Stimulated activated memory B cell treated with anti-CD40 and anti-IgM and Interleukin-4, amounts not matched to agents 10 μg/mL and 1 μg/mL and 100 μg/mL, for 72 hours (primary cell): ENCODE results near the gene SIGLEC10.
A peak's percentile ranks its signal among the peaks of the same experiment; 100 is the strongest.
"Not testable (repeated sequence)": the region's sequence is repeated elsewhere in the genome, so short reads cannot be mapped to it uniquely, and the experiment has no call there.

Experiments
- ATAC-seq: fragments of 150-1000 bp; cut with Tn5 transposase; 2 replicates; pipeline ENCODE4 v1.10.0; 2021
- H3K27ac Mint-ChIP-seq: one replicate; pipeline ENCODE4 v1.8.0; 2022; ENCODE audit warnings: mild to moderate bottlenecking, mixed read lengths
- H3K27me3 Mint-ChIP-seq: one replicate; pipeline ENCODE4 v1.8.0; 2022; ENCODE audit warnings: mixed read lengths
- H3K36me3 Mint-ChIP-seq: one replicate; pipeline ENCODE4 v1.8.0; 2022; ENCODE audit warnings: mixed read lengths
- H3K4me1 Mint-ChIP-seq: one replicate; pipeline ENCODE4 v1.8.0; 2022; ENCODE audit warnings: mixed read lengths
- H3K4me3 Mint-ChIP-seq: one replicate; pipeline ENCODE4 v1.8.0; 2022; ENCODE audit warnings: mild to moderate bottlenecking, moderate library complexity, mixed read lengths
- H3K9me3 Mint-ChIP-seq: one replicate; pipeline ENCODE4 v1.8.0; 2022; ENCODE audit warnings: mixed read lengths

SIGLEC10 gene

DNA sequence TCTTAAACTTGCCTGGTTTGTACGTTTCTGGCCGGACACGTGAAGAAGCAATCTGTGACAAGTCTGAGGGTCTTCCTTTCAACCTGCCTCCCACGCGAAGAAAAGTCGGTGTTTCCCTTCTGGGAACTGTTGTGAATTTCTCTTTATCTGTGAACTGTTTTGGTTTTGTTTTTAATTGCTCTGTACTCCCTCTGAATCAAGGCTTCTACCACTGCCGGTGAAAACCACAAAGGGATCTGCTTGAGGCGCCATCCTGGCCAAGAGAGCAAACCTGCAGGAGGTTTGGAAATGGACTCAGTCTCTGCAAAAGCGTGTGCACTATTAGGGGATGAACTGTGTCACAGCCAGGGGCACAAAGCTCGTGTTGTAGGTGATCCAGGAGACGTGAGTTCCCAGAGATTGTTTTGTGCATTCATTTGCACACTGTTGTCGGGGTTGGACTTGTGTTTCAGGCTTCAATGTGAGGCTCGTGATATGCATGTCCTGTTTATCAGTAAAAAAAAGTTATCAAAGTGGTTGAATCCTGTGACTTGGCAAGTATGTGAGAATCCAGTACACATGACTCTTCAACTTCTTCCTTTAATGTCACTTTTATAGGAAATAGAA, 31.1 kb upstream of the SIGLEC10 start:
- H3K27ac Mint-ChIP-seq = peak overlapping the region; percentile 17
- H3K9me3 Mint-ChIP-seq = peaks cover 7% of the 10 kb centered on the region
- H3K4me1 Mint-ChIP-seq = peaks cover 6% of the 10 kb centered on the region
- peak overlapping the region; percentile 38 for H3K4me3 Mint-ChIP-seq
- H3K27me3 Mint-ChIP-seq = peaks cover 44% of the 10 kb centered on the region
- no peaks in the 10 kb centered on the region for H3K36me3 Mint-ChIP-seq
- ATAC-seq = no peak

DNA sequence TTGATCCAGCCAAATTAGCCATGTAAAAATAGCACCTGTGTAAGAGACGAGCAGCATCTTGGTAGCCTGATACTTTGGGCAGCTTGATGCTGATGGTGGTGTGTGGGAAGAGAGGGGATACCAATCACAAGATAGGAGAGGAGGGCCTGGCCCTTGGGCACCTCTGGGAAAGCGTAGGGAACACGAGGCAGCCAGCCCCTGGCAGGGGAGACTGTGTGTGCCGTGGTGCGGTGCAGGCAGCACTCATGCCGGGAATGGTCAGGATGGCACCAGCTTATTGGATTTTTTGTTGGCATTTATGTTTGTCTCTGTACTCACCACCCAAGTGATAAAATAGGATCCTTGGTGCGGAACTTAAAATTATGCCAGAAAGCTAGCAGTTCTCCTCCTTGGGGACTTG, 30.6 kb upstream of the SIGLEC10 start:
- Mint-ChIP-seq H3K27me3 (peaks cover 40% of the 10 kb centered on the region), H3K27ac (peak overlapping the region; percentile 17), H3K4me1 (peaks cover 11% of the 10 kb centered on the region), H3K9me3 (peaks cover 7% of the 10 kb centered on the region), H3K4me3 (no peak overlapping the region), H3K36me3 (no peaks in the 10 kb centered on the region)
- ATAC-seq = no peak

DNA sequence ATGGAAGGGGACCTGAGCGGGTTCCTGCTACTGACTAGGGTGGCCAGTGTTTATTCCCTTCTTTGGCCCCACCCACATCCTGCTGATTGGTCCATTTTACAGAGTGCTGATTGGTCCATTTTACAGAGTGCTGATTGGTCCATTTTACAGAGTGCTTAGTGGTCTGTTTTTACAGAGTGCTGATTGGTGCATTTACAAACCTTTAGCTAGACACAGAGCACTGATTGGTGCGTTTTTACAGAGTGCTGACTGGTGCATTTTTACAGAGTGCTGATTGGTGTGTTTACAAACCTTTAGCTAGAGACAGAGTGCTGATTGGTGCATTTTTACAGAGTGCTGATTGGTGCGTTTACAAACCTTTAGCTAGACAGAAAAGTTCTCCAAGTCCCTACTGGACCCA, 30.1 kb upstream of the SIGLEC10 start:
- H3K4me3 Mint-ChIP-seq, H3K9me3 Mint-ChIP-seq, H3K36me3 Mint-ChIP-seq, H3K27ac Mint-ChIP-seq, ATAC-seq: not testable (repeated sequence)
- H3K4me1 Mint-ChIP-seq = peaks cover 16% of the 10 kb centered on the region
- H3K27me3 Mint-ChIP-seq = peaks cover 36% of the 10 kb centered on the region

DNA sequence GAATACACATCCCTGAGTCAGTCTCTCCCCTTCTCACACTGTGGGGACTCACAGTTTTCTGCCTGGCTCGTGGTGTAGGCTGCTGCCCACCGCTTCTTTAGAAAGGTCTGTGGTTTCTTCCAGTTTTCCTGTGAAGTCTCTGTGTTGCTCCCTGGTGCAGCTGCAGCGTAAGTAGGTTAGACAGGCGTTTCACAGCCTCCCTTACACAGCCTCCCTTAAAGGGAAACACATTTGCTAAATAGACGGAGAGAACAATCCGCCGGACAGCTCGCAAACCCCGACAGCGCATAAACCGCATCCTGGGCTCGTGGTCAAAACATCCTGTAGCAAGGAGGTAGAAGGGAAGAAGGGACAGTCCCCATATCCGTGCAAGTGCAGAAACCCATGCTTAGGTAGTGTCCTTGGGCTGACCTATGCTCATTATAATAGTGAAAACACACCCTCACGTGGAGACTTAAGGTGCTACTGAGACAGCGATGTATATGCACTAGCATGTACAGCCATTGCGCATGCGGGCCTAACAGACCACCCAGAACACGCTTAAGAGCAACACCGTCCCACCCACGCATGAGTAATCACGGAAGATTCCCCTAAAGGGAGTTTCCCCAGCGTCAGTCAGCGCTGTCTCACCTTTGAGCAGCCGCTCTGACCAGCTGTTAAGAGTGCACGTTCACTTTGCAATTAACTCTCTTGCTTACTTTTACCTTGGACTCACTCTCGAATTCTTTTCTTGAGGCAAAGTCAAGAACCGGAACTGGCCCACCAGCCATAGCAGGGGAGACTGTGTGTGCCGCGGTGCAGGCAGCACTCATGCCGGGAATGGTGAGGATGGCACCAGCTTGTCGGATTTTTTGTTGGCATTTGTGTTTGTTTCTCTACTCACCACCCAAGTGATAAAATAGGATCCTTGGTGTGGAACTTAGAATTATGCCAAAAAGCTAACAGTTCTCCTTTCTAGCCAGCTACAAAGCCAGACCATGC, 24.3 kb upstream of the SIGLEC10 start:
- Mint-ChIP-seq H3K36me3 (no peaks in the 10 kb centered on the region), H3K27me3 (peaks cover 11% of the 10 kb centered on the region), H3K4me3 (peak overlapping the region; percentile 77), H3K27ac (peak overlapping the region; percentile 93), H3K4me1 (peaks cover 45% of the 10 kb centered on the region), H3K9me3 (no peaks in the 10 kb centered on the region)
- ATAC-seq = peak; percentile 97

DNA sequence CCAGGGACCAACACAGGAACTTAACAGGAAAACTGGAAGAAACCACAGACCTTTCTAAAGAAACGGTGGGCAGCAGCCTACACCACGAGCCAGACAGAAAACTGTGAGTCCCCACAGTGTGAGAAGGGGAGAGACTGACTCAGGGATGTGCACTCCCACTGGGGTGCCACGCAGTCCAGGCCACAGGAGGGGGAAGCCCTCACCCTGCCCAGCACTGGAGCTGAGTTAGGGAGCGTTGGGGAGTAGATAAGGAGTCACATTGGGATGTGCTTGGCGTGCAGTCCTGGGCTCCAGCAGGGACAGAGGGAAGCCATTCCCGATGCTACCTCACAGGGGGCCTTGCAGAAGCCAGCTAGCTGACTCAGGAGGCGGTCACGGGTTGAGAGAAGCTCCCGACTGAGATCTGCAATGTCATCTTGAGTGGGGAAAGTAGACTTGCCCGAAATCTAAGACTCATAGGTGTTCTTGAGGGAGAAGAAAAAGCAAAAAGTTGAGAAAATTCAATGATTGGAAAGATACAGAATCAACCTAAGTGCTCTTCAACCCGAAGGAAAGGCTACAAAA, 23.5 kb upstream of the SIGLEC10 start:
- Mint-ChIP-seq H3K27ac (peak overlapping the region; percentile 93), H3K36me3 (no peaks in the 10 kb centered on the region), H3K27me3 (peaks cover 8% of the 10 kb centered on the region), H3K4me3 (peak overlapping the region; percentile 77), H3K4me1 (peaks cover 45% of the 10 kb centered on the region), H3K9me3 (no peaks in the 10 kb centered on the region)
- peak; percentile 57 for ATAC-seq

DNA sequence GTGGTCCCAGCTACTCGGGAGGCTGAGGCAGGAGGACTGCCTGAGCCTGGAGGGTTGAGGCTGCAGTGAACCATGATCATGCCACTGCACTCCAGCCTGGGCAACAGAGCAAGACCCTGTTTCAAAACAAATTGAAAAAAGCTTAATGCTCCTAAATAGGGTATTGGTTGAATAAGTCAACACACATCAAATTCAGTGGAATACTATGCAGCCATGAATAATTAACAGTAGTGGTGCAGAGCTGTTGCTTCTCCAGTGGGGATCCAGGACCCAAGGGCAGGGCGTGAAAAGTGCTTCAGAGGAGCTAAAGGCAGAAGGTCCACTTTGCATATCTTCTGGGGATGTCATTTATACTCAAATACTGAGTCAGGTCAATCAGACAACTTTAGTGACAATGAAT, 22.6 kb upstream of the SIGLEC10 start:
- H3K27ac Mint-ChIP-seq = peak overlapping the region; percentile 93
- peaks cover 8% of the 10 kb centered on the region for H3K27me3 Mint-ChIP-seq
- H3K36me3 Mint-ChIP-seq = no peaks in the 10 kb centered on the region
- ATAC-seq = no peak
- H3K4me1 Mint-ChIP-seq = peaks cover 45% of the 10 kb centered on the region
- H3K9me3 Mint-ChIP-seq = no peaks in the 10 kb centered on the region
- no peak overlapping the region for H3K4me3 Mint-ChIP-seq

DNA sequence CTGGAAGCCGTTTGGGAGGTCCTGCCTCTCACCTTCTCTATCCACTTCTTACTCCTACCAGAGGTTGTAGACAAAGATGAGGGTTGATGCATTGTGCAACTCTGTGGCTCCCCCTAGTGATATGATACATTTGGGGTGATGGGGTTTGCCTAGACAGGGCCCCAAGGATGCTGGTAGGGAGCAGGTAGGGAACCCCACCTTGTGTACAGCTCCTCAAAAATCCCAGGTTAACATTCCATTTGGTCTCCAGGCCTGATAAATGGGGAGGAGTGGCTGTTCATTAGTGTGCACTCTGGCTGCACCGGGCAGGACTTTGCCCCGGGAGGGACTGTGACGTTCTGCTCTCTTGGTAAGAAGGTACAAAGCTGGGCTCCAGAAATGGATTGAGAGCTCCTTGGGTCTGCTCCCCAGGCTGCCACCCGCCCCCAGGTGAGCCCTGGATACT, 21.6 kb upstream of the SIGLEC10 start:
- ATAC-seq = no peak

DNA sequence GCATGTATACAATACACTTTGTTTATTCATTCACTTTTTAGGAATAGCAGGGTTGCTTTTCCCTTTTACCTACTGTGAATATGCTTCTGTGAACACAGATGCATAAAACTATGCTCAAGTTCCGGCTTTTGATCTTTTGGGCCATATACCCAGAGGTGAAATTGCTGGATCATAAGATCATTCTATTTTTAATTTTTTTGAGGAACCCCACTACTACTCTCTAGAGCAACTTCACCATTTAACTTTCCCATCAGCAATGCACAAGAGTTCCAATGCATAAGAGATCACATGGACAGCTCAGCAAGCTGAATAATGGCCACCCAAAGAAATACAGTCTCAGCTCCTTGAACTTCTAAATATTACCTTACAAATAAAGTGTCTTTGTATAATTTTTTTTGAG, 17.0 kb upstream of the SIGLEC10 start:
- Mint-ChIP-seq H3K4me3 (no peak overlapping the region), H3K4me1 (peaks cover 7% of the 10 kb centered on the region), H3K36me3 (no peaks in the 10 kb centered on the region), H3K27ac (peak overlapping the region; percentile 17), H3K9me3 (no peaks in the 10 kb centered on the region), H3K27me3 (peaks cover 8% of the 10 kb centered on the region)
- ATAC-seq = no peak

More for the DNA sequence above, 21.6 kb upstream of the SIGLEC10 start:
- H3K4me3 Mint-ChIP-seq = no peak overlapping the region
- H3K9me3 Mint-ChIP-seq = no peaks in the 10 kb centered on the region
- H3K27me3 Mint-ChIP-seq = peaks cover 8% of the 10 kb centered on the region
- no peak overlapping the region for H3K27ac Mint-ChIP-seq
- H3K36me3 Mint-ChIP-seq = no peaks in the 10 kb centered on the region
- peaks cover 45% of the 10 kb centered on the region for H3K4me1 Mint-ChIP-seq

DNA sequence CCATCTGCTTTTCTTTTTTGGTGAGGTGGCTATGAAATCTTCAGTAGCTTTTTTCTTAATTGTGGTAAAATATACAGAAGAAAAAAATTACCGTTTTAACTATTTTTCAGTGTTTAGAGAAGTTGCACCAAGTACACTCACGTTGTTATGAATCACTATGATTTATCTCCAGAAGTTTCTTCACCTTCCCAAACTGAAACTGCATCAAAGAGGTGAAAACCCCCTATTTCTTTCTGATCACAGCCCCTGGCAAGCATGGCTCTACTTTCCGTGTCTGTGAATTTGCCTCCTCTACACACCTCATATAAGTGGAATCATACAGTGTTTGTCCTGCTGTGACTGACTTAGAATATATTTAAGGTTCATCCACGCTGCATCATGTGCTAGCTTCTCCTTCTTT, 15.6 kb upstream of the SIGLEC10 start:
- no peaks in the 10 kb centered on the region for H3K36me3 Mint-ChIP-seq
- no peak for ATAC-seq
- no peak overlapping the region for H3K27ac Mint-ChIP-seq
- H3K27me3 Mint-ChIP-seq = peaks cover 7% of the 10 kb centered on the region
- no peak overlapping the region for H3K4me3 Mint-ChIP-seq
- H3K9me3 Mint-ChIP-seq = no peaks in the 10 kb centered on the region
- no peaks in the 10 kb centered on the region for H3K4me1 Mint-ChIP-seq

DNA sequence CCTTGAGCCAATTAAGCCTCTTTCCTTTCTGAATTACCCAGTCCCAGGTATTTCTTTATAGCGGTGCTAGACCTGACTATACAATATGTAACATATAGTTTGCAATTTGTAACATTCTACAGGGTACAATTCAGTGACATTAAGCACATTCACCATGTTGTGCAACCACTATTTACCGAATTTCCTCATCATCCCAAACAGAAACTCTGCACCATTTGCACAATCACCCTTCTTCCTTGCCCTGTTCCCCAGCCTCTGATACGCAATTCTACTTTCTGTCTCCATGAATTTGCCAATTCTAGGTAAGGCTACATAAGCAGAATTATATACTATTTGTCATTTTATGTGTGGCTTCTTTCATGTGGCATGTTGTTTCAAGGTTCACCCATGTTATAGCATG, 13.7 kb upstream of the SIGLEC10 start:
- no peaks in the 10 kb centered on the region for H3K4me1 Mint-ChIP-seq
- no peaks in the 10 kb centered on the region for H3K9me3 Mint-ChIP-seq
- no peaks in the 10 kb centered on the region for H3K36me3 Mint-ChIP-seq
- no peak overlapping the region for H3K27ac Mint-ChIP-seq
- H3K27me3 Mint-ChIP-seq = peaks cover 5% of the 10 kb centered on the region
- no peak for ATAC-seq
- H3K4me3 Mint-ChIP-seq = no peak overlapping the region

DNA sequence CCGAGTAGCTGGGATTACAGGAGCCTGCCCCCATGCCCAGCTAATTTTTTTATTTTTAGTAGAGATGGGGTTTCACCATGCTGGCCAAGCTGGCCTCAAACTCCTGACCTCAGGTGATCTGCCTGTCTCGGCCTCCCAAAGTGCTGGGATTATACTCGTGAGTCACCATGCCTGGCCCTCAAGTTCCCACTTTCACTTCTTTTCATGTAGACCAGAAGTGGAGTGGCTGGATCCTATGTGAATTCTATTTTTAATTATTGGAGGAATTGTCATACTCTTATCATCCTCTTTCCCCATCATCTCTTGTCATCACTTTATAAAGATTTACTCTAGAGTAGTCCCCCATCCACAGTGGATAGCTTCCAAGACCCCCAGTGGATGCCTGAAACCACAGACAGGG, 12.8 kb upstream of the SIGLEC10 start:
- H3K27ac Mint-ChIP-seq = no peak overlapping the region
- H3K4me1 Mint-ChIP-seq = no peaks in the 10 kb centered on the region
- no peaks in the 10 kb centered on the region for H3K36me3 Mint-ChIP-seq
- H3K4me3 Mint-ChIP-seq = no peak overlapping the region
- no peak for ATAC-seq
- no peaks in the 10 kb centered on the region for H3K9me3 Mint-ChIP-seq
- H3K27me3 Mint-ChIP-seq = peaks cover 10% of the 10 kb centered on the region

DNA sequence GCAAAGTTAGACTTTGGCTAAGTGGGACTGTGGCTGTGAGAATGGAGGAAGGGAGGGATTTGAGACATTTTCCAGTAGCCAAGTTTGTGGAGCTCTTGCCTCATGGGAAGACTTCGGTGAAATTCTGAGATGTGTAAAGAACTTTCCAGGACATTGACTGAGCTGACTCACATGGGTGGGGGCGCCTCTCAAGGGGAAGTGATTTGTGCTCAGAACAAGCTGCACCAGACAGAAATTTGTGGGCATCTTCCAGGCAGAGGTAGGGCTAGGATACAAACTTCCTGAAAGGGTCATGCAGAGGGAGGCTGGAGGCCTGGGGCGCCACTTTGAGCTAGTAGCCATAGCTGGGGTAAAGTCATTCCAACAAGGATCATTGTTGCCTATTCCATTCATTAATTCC, 9.8 kb upstream of the SIGLEC10 start:
- H3K36me3 Mint-ChIP-seq = no peaks in the 10 kb centered on the region
- ATAC-seq = no peak
- H3K4me3 Mint-ChIP-seq = no peak overlapping the region
- H3K27me3 Mint-ChIP-seq = peaks cover 10% of the 10 kb centered on the region
- H3K9me3 Mint-ChIP-seq = no peaks in the 10 kb centered on the region
- H3K4me1 Mint-ChIP-seq = peaks cover 2% of the 10 kb centered on the region
- H3K27ac Mint-ChIP-seq = no peak overlapping the region

DNA sequence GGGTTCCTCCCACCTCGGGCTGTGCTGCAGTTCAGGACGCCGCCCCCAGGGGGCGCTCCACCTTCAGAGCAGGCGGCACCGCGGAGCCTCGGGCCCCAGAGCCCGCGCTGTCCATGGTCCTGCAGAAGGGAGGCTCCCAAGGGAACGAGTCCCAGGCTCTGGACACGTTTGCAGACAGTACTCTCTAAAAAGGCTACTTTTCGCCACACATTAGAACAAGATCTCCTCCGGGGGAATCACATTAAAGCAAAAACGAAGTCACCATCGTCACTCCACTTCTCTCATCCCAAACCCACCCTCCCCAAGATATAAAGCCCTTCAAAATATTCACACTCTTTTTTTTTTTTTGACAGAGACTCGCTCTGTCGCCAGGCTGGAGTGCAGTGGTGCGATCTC, 4.6 kb upstream of the SIGLEC10 start:
- peak; percentile 47 for ATAC-seq
- Mint-ChIP-seq H3K4me3 (peak overlapping the region; percentile 45), H3K27me3 (peaks cover 10% of the 10 kb centered on the region), H3K9me3 (no peaks in the 10 kb centered on the region), H3K36me3 (peaks cover 2% of the 10 kb centered on the region), H3K4me1 (peaks cover 40% of the 10 kb centered on the region), H3K27ac (no peak overlapping the region)

DNA sequence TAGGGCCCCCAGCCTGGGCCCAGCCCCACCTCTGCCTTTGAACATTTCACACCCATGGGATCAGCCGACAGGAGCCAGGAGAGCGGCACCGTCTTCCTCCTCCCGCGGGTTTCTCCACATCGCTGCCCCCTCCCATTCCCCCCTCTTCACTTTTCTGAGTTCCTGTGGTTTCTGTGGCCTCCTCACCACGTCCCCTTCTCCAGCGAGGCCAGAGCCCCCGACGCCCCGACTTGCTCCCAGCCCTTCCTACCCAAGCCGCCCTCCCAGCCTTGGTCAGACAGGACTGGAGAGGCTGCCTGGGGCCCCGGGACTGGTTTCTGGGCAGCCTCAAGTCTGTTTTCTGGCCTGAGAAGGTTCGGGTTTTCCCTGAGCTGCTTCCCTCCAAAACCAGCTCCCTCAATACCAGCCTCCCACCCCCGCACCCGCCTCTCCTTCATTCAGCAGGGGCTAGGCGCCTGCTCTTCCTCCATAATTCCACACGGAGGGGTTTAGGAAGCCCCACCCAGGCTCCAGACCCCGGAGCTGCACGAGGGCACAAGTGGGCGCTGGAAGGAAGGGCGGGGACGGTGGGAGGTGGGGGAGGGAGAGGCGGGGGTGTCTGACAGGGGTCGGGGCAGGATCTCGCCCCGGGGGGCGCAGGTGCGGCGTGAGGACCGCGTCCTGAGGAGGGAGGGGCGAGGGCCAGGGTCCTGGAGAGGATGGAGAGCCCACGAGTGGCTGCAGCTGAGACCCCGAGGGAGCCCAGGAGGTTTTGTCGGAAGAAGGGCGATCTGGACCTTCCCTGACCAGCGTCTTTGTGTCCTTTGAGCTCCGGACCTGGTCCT, 4.0 kb upstream of the SIGLEC10 start:
- Mint-ChIP-seq H3K36me3 (peaks cover 6% of the 10 kb centered on the region), H3K4me1 (peaks cover 46% of the 10 kb centered on the region), H3K9me3 (no peaks in the 10 kb centered on the region), H3K27me3 (peaks cover 8% of the 10 kb centered on the region), H3K4me3 (peak overlapping the region; percentile 45), H3K27ac (no peak overlapping the region)
- ATAC-seq = no peak

DNA sequence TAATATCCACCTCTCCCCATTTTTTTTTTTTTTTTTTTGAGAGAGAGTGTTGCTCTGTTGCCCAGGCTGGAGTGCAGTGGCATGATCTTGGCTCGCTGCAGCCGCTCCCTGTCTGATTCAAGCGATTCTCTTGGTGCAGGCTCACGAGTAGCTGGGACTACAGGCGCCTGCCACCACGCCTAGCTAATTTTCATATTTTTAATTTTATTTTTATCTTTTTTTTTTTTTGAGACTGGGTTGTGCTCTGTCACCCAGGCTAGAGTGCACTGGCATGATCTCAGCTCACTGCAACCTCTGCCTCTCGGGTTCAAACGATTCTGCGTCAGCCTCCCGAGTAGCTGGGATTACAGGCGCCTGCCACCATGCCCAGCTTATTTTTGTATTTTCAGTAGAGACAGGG, 3.1 kb upstream of the SIGLEC10 start:
- H3K9me3 Mint-ChIP-seq, ATAC-seq, H3K4me3 Mint-ChIP-seq, H3K27me3 Mint-ChIP-seq, H3K27ac Mint-ChIP-seq: not testable (repeated sequence)
- Mint-ChIP-seq H3K4me1 (peaks cover 56% of the 10 kb centered on the region), H3K36me3 (peaks cover 11% of the 10 kb centered on the region)
